Measurements from ENCODE around the gene GLS. TPM values are rescaled to one million over a fixed set of nuclear protein-coding genes. Genes with fewer than 3 reads are reported as not detected.

Gene GLS
- total RNA-seq, 3 donors from 2014 or later (not counting 1 experiment from before 2014, with no cell fraction given), result 279 to 322 (median 285) TPM

- no peak for ATAC-seq
- no peak for DNase-seq
- TF ChIP-seq, protein P1, sequence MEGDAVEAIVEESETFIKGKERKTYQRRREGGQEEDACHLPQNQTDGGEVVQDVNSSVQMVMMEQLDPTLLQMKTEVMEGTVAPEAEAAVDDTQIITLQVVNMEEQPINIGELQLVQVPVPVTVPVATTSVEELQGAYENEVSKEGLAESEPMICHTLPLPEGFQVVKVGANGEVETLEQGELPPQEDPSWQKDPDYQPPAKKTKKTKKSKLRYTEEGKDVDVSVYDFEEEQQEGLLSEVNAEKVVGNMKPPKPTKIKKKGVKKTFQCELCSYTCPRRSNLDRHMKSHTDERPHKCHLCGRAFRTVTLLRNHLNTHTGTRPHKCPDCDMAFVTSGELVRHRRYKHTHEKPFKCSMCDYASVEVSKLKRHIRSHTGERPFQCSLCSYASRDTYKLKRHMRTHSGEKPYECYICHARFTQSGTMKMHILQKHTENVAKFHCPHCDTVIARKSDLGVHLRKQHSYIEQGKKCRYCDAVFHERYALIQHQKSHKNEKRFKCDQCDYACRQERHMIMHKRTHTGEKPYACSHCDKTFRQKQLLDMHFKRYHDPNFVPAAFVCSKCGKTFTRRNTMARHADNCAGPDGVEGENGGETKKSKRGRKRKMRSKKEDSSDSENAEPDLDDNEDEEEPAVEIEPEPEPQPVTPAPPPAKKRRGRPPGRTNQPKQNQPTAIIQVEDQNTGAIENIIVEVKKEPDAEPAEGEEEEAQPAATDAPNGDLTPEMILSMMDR (IDR thresholded peaks at IDR 0.05), result no peak
- H3K27ac ChIP-seq (ENCODE audit: low read length), result no peak overlapping the region
- H3K27me3 ChIP-seq (ENCODE audit: control insufficient read depth, insufficient read depth, low read length), result no peaks in the 10 kb centered on the region
- H3K27ac Mint-ChIP-seq, result no peak overlapping the region
- peaks cover 10% of the 10 kb centered on the region in 2 donors for H3K4me1 Mint-ChIP-seq
- H3K9me3 ChIP-seq (ENCODE audit: control insufficient read depth, insufficient read depth, low read length), result no peaks in the 10 kb centered on the region
- no peaks in the 10 kb centered on the region for H3K9me3 Mint-ChIP-seq
- H3K36me3 ChIP-seq (ENCODE audit: control insufficient read depth, insufficient read depth, low read length), result no peaks in the 10 kb centered on the region
- H3K4me3 ChIP-seq (ENCODE audit: low read length), result no peak overlapping the region
- no peaks in the 10 kb centered on the region for H3K27me3 Mint-ChIP-seq (ENCODE audit: low read depth in 2 of 2)
- intact Hi-C loops (cut with micrococcal nuclease), result no loop called here
- H3K36me3 Mint-ChIP-seq, result no peaks in the 10 kb centered on the region
- WGBS (ENCODE audit: insufficient coverage), result no CpG with 5 or more reads among the region's 1 CpG
- peaks cover 10% of the 10 kb centered on the region for H3K4me1 ChIP-seq (ENCODE audit: control insufficient read depth, insufficient read depth, low read length)
- H3K4me3 Mint-ChIP-seq, result no peak overlapping the region
These were observed 4.0 kb upstream of the GLS start for GRCh38 chr2:190876631-190877030.

GRCh38 chr2:190877436-190877835 is 3.2 kb upstream of the GLS start:
- H3K27me3 ChIP-seq (ENCODE audit: control insufficient read depth, insufficient read depth, low read length), result no peaks in the 10 kb centered on the region
- H3K4me3 ChIP-seq (ENCODE audit: low read length), result no peak overlapping the region
- no peaks in the 10 kb centered on the region for H3K9me3 ChIP-seq (ENCODE audit: control insufficient read depth, insufficient read depth, low read length)
- DNase-seq (no peak), ATAC-seq (no peak)
- no peaks in the 10 kb centered on the region for H3K36me3 Mint-ChIP-seq
- no peak overlapping the region for H3K27ac ChIP-seq (ENCODE audit: low read length)
- H3K36me3 ChIP-seq (ENCODE audit: control insufficient read depth, insufficient read depth, low read length), result no peaks in the 10 kb centered on the region
- peaks cover 10% of the 10 kb centered on the region for H3K4me1 ChIP-seq (ENCODE audit: control insufficient read depth, insufficient read depth, low read length)
- peaks cover 18% of the 10 kb centered on the region in 2 donors for H3K4me1 Mint-ChIP-seq
- intact Hi-C loops (cut with micrococcal nuclease), result no loop called here
- WGBS (ENCODE audit: insufficient coverage), result no CpG with 5 or more reads among the region's 2 CpGs
- H3K4me3 Mint-ChIP-seq, result no peak overlapping the region
- TF ChIP-seq, protein P1 (IDR thresholded peaks at IDR 0.05), result no peak
- H3K27me3 Mint-ChIP-seq (ENCODE audit: low read depth in 2 of 2), result peaks cover 0 to 2% of the 10 kb centered on the region in 2 donors
- no peak overlapping the region for H3K27ac Mint-ChIP-seq
- H3K9me3 Mint-ChIP-seq, result no peaks in the 10 kb centered on the region

DNA sequence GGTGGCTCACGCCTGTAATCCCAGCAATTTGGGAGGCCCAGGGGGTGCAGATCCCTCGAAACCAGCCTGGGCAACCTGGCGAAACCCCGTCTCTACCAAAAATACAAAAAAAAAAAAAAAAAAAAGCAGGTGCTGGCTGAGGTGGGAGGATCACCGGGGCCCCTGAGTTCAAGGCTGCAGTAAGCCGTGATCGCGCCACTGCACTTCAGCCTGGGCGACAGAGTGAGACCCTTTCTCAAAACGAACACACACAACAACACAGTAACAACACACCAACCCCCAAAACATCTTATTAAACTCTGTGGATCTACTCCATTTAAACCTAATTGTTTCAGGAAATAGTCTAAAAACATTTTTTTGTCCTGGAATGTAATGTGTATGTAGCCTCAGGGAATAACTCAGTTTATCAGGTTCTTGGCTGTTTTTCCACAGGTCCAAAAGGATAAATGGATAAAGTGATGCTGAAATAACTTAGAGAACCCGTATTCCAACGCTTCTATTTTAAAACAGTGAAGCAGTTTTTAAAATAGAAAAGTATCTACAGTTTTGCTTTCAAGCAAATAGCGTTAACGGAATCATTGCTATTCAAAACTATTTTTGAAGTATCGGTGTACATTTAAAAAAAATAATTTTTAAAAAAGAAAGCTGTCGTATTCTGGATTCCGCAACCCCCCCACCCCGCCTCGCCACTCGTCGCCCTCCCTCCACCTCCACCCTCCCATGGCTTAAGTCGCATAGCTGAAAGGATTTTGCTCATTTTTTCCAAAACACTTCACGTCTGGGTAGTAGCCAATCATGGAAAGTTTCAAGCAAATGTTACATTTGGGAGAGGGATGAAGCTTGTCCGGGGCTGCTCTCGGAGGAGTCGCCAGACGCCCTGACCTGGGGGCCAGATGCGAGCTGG is 895 bp upstream of the GLS start:
- Histone ChIP-seq H3K27ac (ENCODE audit: low read length) (peak overlapping the region; percentile 93), H3K27me3 (ENCODE audit: control insufficient read depth, insufficient read depth, low read length) (no peaks in the 10 kb centered on the region), H3K9me3 (ENCODE audit: control insufficient read depth, insufficient read depth, low read length) (no peaks in the 10 kb centered on the region), H3K4me3 (ENCODE audit: low read length) (peak overlapping the region; percentile 81), H3K36me3 (ENCODE audit: control insufficient read depth, insufficient read depth, low read length) (peaks cover 7% of the 10 kb centered on the region), H3K4me1 (ENCODE audit: control insufficient read depth, insufficient read depth, low read length) (peaks cover 16% of the 10 kb centered on the region)
- peaks cover 0 to 2% of the 10 kb centered on the region in 2 donors for H3K27me3 Mint-ChIP-seq (ENCODE audit: low read depth in 2 of 2)
- peak overlapping the region; percentile 95 for H3K4me3 Mint-ChIP-seq
- peaks cover 41% of the 10 kb centered on the region in 2 donors for H3K4me1 Mint-ChIP-seq
- no peaks in the 10 kb centered on the region for H3K36me3 Mint-ChIP-seq
- no peaks in the 10 kb centered on the region for H3K9me3 Mint-ChIP-seq
- intact Hi-C loops (cut with micrococcal nuclease), result loop anchor here (1.0 to 10.0 kb wide), 4 partner anchors 29 to 1097 kb away; partner anchors contain the start of genes NEMP2, ORMDL1 and PMS1
- H3K27ac Mint-ChIP-seq, result peak overlapping the region; percentile 99 to 100
- TF ChIP-seq, protein P1 (IDR thresholded peaks at IDR 0.05), result no peak
- DNase-seq (peak in 1 of 2 donors; percentile 64), ATAC-seq (peak in 1 of 3 donors; percentile 3)
- 31% methylated on average over 24 of the region's 28 CpGs for WGBS (ENCODE audit: insufficient coverage)
